CD4-positive, alpha-beta T cell treated with Interleukin-21 for 1 hour (primary cell): ENCODE results near the gene PI4KA.
A peak's percentile ranks its signal among the peaks of the same experiment; 100 is the strongest.
"Not testable (repeated sequence)": the region's sequence is repeated elsewhere in the genome, so short reads cannot be mapped to it uniquely, and the experiment has no call there.

Experiments
- DNase-seq: peaks from one replicate; pipeline ENCODE4 v3.0.0-alpha.2; 2020

Gene PI4KA

DNA sequence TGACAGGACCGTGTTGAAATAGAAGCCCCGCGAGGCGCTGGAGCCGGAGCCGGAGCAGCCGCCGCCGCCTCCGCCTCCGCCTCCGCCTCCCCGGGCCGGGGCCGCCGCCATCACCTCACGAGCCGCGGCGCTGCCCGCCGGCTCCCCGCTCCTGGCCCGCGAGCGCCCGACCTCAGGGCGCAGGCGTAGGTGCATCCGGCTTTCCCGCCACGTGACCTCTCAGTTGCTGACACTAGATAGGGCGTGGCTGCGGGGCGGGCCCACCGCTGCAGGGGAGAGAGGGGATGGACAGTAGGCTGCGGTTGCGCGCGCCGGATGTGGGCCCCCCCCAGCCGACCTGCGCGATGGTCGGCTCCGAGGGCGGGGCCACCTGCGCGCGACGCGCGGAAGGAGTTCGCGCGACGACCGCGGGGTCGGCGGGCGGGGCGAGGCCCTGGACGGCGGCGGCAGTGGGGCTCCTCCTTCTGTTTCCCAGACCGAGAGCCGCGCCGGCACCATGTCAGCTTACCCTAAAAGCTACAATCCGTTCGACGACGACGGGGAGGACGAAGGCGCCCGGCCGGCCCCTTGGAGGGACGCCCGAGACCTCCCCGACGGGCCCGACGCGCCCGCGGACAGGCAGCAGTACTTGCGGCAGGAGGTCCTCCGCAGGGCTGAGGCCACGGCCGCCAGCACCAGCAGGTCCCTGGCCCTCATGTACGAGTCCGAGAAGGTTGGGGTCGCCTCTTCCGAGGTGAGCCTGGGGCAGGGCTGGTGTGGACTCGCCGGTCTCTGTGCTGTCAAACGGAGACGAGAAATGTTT, at the start of gene PI4KA, which contains the start of gene SNAP29:
Gene PI4KA (minus strand): TSS at position 197 of the 802 bp plus-strand sequence. CDS start 86 bp downstream, at position 111.
Gene SNAP29 (plus strand): TSS at position 393 of the 802 bp plus-strand sequence. CDS start 104 bp downstream, at position 497.
- peak; percentile 99 for DNase-seq

DNA sequence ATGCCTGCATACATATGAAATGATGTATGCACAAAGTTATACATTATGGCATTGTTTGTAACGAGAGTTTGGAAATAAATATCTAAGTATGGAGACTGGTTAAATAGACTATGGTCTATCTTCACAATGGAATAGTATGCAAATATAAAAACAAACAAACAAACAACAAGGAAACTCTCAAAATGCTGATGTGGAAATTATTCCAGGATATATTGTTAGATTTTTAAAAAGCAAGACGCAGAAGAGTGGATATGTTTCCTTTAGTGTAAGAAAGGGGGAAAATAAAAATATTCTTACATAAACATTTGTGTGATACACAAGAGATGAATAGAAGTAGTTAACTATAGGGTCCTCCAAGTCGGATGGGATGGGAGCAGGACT, 47.8 kb upstream of the PI4KA start:
- no peak for DNase-seq

DNA sequence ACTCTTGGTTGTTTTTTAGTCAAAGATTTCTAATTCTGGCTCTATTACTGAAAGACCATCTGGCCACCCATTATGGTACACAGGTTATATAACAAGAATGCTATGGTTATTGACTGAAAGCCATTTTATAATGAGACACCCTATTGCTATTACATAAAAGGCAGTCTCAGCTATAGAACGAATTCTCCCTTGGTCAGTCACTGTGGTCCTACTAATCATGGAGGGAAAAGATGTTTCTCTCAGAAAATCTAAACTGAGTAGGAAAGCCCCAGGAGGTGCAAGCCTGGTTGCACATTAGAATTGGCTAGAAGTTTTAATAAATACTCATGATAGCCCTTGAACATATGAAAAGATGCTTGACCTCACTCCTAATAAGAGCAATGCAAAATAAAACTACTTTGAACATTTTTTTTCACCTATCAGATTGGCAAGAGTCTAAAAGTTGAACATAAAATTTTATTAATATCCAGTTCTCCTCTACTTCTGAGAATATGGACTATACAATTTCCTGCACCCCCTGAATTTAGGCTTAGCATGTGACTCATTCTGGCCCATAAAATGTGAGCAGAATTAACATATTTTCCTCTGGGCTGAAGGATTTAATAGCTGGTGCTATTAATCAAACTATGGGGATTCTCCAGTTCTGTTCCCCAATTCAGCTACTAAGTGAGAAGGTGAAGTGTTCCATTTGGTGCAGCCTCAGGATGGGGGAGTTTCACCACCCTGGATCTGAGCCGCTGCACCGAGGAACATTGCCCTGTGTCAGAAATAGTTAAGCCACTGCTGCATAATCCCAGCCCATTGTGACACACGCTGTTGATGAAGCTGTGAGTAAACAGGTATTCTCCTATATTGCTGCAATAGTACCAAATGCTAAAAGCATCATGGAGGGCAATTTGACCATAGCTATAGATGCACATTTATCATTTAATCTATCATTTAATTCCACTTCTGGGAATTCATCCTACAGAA, 47.1 kb upstream of the PI4KA start:
- DNase-seq: no peak

DNA sequence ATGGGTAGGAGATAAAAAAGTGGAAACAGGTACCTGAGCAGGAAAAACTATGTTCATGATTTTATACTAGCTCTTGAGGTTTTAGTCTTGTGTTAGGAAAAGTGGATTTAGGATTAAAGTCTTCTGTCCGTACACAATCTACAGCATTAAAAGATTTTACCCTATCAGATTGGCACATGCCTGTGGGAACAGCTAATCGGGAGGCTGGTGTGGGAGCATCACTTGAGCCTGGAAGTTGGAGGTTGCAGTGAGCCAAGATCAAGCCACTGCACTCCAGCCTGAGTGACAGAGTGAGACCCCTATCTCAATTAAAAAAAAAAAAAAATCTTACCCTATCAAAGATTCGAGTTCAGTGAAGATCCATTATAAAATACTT, 46.4 kb upstream of the PI4KA start:
- DNase-seq: no peak

DNA sequence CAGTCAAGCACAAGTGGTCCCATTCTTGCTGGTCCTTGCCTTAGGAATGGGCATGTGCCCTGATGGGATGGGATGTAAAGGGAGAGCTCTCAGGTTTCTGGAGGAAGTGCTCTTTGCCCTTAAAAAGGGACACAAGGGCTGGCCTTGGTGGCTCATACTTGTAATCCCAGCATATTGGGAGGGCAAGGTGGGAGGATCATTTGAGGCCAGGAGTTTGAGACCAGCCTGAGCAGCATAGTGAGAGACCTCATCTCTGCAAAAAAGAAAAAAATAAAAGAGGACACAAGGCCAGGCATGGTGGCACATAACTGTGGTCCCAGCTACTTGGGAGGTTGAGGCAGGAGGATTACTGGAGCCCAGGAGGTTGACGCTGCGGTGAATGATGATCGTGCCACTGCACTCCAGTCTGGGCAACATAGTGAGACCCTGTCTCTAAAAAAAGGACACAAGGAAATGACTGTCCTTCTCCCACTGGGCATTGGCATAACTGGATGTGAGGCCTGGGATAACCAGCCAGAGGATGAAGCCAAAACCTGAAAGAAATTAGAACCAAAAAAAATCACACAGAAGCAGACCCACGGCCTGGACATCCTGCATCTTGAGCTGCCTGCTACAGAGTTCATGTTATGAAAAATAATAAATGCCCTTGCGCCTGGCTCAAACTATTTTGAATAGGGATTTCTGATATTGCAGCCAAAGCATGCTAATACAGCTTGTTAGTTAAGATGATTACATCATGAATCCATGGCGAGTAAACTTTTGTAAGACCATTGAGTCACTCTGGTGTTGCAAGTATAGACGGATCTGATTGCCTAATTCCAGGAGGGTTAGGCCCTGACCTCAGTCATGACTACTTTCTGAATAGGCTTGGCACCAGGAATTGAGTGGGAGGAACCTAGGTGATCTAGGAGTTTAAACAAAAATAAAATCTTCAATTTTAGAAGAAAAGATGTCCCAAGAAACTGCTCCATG, 45.7 kb upstream of the PI4KA start:
- no peak for DNase-seq

DNA sequence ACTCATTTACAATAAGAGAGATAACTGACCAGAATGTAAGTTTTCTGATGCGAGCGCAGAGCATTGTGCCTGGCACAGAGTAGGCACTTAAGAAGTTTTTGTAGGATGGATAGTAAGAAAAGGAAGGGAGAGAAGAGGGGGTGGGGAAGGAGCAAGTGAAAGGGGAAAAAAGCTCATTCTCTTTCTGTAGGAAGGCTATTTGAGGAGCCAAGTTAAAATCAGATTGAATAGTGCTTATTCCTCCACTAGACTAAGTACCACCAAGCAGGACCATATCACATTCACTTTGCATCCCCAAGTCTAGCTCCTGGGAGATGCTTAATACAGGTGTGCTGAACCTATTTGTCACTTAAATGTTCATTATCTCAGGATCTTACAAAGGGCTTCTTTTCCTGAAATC, 44.5 kb upstream of the PI4KA start:
- no peak for DNase-seq

DNA sequence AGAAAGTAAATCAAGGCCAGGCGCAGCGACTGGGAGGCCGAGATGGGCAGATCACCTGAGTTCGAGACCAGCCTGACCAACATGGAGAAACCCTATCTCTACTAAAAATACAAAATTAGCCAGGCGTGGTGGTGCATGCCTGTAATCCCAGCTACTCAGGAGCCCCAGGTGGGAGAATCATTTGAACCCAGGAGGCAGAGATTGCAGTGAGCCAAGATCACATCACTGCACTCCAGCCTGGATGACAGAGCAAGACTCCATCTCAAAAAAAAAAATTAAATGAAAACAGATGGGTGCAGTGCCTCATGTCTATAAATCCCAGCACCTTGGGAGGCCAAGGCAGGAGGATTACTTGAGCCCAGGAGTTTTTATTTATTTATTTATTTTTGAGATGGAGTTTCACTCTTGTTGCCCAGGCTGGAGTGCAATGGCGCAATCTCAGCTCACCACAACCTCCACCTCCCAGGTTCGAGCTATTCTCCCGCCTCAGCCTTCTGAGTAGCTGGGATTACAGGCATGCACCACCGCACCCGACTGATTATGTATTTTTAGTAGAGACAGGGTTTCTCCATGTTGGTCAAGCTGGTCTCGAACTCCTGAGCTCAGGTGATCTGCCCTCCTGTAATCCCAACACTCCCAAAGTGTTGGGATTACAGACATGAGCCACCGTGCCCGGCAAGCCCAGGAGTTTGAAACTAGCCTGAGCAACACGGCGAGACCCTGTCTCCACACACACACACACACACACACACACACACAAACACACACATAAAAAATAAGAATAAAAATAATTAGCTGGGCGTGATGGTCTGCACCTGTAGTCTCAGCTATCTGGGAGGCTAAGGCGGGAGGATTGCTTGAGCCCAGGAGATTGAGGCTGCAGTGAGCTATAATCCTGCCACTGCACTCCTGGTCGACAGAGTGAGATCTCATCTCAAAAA, 42.8 kb upstream of the PI4KA start:
- not testable (repeated sequence) for DNase-seq

DNA sequence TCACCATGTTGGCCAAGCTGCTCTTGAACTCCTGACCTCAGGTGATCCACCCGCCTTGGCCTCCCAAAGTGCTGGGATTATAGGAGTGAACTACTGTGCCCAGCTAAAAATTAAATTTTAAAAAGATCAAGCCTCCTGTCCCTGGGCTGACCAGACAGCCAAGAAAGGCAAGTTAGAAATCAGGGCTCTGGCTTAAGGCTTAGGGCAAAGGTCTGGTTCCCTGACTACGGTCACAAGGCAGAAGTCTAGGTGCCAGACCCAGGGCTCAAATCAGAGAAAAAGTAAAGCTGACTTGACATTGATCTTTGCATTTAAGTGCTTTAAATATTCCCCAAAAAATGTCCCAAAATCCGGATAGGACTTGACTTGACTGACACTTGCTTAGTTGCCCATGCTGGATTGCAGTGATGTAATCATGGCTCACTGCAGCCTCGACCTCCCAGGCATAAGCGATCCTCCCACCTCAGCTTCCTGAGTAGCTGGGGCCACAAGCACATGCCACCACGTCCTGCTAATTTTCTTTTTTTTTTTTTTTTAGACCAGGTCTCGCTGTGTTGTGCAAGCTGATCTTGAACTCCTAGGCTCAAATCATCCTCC, 41.3 kb upstream of the PI4KA start:
- no peak for DNase-seq

DNA sequence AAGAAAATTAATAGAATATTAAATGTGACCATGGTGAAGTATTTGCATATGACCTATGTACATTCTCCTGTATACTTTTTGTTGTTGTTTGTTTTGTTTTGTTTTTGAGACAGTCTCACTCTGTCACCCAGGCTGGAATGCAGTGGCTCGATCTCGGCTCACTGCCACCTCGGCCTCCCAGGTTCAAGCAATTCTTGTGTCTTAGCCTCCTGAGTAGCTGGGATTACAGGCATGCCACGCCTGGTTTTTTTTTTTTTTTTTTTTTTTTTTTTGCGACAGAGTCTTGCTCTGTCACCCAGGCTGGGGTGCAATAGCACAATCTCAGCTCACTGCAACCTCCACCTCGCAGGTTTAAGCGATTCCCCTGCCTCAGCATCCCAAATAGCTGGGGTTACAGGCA, 39.1 kb upstream of the PI4KA start:
- DNase-seq: not testable (repeated sequence)

DNA sequence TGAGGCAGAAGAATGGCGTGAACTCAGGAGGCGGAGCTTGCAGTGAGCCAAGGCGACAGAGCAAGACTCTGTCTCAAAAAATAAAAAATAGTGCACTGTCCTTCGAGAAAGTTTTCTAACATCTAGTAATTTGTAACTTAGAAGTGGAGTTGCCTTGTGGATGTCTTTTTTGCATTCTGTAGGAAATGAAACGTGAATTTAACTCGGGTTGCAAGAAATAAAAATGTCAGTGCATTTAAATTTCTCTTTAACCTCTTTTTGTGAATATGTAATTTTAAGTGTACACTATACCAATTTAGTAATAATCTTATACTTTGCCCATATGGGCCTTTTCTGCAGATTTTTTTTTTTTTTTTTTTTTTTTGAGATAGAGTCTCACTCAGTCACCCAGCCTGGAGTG, 32.4 kb upstream of the PI4KA start:
- DNase-seq: no peak

DNA sequence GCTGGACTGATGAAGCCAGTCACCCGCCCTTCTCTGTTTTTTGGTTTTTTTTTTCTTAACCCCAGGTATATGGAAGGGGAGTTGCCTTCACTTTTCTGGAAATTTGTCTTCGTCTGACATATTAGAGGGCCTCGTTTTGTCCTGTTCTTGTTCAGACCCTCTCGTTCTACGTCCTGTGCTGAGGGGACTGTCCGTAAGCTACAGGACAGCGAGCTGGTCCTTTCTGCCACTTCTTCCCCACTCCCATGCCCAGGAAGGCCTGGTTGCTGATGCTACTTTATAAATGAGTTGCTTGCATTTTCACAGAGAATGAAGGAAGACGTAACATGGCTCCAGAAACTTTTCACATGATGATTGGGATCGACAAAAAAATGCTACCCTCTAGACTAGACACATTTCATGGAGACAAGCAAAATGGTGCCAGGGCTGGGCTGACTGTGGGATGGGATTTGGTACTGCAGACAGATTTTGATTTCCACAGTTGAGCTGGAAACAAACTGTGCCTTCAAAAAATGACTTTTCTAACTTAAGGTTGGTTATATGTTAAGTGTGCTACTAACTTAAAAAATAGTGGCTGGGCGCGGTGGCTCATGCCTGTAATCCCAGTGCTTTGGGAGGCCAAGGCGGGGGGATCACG, 31.4 kb upstream of the PI4KA start:
- no peak for DNase-seq

DNA sequence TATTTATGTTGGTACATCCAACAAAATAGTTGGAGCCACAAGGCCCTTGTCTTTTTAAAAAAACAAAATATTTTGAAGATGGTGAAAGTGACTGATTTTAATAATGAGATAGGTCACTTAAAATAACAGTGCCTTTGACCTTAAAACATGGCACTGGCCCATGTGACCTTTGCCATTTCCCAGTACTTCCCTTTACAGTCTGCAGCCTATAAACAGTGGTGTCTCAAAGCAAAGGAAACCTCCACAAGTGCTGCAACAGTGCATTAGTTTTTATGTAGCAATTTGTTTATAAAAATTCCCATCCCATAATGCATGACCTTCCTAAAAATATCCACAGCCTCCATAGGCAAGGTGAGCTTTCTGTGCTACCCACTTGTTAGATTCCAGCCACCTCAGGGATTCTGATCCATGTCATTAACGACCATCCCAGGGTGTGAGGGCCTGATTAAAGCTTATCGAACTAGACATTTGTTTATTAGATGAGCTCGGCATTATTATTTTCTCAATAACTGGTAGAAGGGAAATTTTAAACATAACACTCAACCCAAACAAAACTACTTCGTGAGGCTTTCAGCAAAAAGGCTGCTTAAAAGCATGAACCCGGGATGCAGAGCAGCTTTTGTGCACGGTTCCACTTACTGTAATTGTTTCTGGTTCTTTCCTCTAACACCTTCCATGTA, 30.6 kb upstream of the PI4KA start:
- DNase-seq: no peak

DNA sequence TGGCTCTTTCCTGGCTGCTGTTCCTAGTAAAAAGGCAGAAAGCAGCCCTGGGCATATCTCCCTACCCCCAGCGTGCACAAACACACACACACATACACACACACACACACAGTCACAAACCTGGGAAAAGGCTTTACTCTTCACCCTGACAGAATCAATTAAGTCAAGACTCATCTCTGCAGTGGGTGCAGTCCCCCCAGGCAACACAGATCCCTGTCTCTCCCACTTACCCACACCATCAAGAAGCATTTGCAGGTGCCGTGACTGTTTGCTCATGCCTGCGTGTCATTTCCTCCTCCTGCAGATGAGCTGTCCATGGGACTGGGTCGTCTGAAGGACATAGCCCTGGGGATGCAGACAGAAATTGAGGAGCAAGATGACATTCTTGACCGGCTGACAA, 28.8 kb upstream of the PI4KA start:
- DNase-seq: no peak

DNA sequence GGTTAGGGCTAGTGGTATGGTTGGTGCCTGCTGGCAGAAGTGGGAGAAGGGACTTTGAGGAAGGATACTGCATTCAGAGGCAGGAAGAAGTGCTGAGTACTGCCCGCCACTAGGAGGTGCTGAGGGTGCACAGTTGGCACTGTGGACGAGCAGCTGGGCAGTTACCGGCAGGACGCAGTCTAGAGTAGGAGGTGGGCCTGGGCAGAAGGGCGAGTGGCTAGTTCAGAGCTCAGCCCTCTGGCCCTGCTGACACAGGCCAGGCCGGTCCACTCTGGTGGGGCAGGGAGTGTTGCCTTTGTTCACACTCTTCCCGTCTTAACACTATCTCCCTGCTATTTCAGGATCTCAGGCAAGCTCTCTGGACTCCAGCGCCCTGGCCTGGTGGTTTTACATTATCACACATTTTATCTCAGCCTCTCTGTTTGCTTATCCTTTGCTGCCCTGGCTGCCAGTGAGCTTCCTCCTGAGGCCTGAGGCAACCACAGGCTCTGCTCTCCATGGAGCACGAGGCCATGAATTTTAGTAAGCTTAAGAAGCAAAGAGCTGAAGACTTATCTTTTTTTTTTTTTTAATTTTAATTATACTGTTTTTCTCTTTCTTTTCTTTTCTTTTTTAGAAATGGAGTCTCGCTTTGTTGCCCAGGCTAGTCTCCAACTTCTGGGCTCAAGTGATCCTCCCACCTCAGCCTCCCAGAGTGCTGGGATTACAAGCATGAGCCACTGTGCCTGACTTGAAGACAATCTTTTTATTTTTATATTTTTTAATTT, 27.1 kb upstream of the PI4KA start:
- peak; percentile 35 for DNase-seq

DNA sequence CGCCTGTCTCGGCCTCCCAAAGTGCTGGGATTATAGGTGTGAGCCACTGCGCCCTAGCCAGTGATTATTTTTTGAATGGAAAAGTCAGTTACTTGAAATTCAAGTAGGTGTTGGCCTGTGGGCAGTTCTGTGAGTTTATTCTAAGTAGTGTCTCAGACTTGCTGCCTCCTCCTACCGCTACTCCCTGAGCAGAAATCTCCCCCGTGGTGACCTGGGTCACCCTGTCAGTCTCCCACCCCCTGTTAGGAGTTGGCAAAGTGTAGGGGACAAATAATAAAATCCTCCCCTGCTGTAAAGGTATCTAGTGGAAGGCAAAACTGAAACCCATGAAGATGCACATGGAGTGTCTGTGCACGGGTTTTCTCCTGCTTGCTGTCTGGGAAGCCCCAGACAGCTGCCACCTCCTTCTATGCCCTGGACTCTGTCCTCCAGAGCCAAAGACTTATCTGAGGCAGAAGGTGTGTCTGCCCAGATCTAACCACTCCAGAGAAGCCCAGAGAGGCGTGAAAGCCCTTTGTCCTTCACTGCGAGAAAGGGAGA, 26.5 kb upstream of the PI4KA start:
- no peak for DNase-seq

DNA sequence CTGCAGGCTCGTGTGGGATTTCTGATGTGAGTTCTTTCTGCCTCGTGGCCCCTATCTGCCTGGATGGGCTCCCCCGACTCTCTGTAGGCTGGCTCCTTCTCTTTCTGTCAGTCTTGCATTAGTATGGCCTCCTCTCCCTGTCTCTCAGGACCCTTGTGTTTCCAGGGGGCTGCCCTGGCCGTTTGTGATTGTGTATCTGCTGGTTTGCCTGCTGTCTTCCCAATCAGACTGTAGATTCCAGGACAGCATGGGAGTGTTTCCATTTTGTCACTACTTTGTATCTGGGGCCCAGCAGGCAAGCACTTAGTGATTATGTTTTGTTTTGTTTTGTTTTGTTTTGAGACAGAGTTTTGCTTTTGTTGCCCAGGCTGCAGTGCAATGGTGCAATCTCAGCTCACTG, 25.8 kb upstream of the PI4KA start:
- no peak for DNase-seq

DNA sequence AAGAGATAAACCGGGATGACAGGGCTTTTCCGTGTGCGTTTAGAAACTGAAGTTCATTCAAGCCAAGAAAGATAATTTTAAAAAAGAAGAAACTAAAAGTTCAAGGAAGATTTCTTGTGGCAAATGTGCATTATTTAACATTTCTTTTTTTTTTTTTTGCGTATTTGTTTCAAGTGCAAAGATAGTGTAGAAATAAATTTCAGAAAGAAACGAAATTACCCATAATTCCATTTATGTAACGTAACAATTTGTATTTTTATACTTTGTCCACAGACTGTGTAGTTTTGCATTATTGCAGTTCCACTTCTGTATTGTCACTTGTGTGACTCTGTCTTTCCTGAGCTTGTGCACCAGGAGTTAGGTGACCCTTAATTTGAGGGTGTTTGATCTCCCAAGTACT, 24.2 kb upstream of the PI4KA start:
- DNase-seq: no peak
